ENCODE measurements around the gene SH3RF3.

SH3RF3 gene

GRCh38 chr2:109458512-109458911 is 329.5 kb downstream of the SH3RF3 start:
- no peak overlapping the region for H3K4me3 ChIP-seq (ENCODE audit: low read depth, low read length)
- no peak for DNase-seq (ENCODE audit: low read depth)
- TF ChIP-seq CTCF (IDR thresholded peaks at IDR 0.05; ENCODE audit: low read depth, low read length) (no peak), MAX (IDR thresholded peaks at IDR 0.05; ENCODE audit: low read depth, low read length) (no peak), POLR2A (IDR thresholded peaks at IDR 0.05; ENCODE audit: extremely low read depth, insufficient read length) (no peak), MYC (IDR thresholded peaks at IDR 0.05; ENCODE audit: low read depth, low read length) (no peak)

GRCh38 chr2:109459485-109459884 is 330.5 kb downstream of the SH3RF3 start:
- DNase-seq (ENCODE audit: low read depth): no peak
- no peak overlapping the region for H3K4me3 ChIP-seq (ENCODE audit: low read depth, low read length)
- TF ChIP-seq POLR2A (IDR thresholded peaks at IDR 0.05; ENCODE audit: extremely low read depth, insufficient read length) (no peak), MAX (IDR thresholded peaks at IDR 0.05; ENCODE audit: low read depth, low read length) (no peak), MYC (IDR thresholded peaks at IDR 0.05; ENCODE audit: low read depth, low read length) (no peak), CTCF (IDR thresholded peaks at IDR 0.05; ENCODE audit: low read depth, low read length) (no peak)

DNA sequence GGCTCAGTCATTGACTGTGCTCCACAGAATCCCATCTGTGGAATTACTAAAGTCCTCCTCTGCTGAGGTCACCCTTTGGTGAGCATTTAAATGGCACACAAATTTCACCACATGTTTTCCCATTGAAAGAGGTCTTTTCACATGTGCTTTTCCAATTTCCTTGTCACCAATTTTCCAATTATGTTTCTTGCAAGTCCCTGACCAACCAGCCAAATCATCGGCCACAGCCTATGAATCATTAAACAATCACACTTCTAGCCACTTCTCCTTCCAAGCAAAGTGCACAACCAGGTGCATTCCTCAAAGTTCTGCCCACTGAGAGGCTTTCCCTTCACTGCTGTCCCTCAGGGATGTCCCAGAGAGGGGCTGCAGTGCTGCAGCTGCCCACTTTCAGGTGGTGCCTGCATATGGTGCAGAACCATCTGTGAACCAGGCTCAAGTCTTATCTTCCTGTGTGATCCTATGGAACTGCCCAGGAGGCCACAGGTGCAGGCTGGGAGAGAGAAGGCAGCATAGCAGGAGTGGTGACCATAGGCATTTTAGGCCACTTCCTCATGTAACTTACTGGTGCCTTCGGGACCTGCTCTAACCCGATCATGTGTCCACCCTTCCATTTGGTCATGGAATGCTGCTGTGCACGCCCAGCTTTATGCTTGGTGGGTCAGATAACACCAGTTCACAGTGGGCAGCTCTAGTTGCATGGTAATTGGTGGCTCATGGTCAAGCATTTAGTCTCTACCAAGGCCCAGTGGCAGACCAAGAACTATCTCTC is 331.7 kb downstream of the SH3RF3 start:
- no peak for DNase-seq (ENCODE audit: low read depth)
- TF ChIP-seq POLR2A (IDR thresholded peaks at IDR 0.05; ENCODE audit: extremely low read depth, insufficient read length) (no peak), MYC (IDR thresholded peaks at IDR 0.05; ENCODE audit: low read depth, low read length) (no peak)
- no peak overlapping the region for H3K4me3 ChIP-seq (ENCODE audit: low read depth, low read length)

GRCh38 chr2:109463236-109463635 is 334.2 kb downstream of the SH3RF3 start:
- no peak overlapping the region for H3K4me3 ChIP-seq (ENCODE audit: low read depth, low read length)
- DNase-seq (ENCODE audit: low read depth): no peak
- TF ChIP-seq POLR2A (IDR thresholded peaks at IDR 0.05; ENCODE audit: extremely low read depth, insufficient read length) (no peak), MYC (IDR thresholded peaks at IDR 0.05; ENCODE audit: low read depth, low read length) (no peak), MAX (IDR thresholded peaks at IDR 0.05; ENCODE audit: low read depth, low read length) (no peak), CTCF (IDR thresholded peaks at IDR 0.05; ENCODE audit: low read depth, low read length) (no peak)

- no peak for DNase-seq (ENCODE audit: low read depth)
- TF ChIP-seq MAX (IDR thresholded peaks at IDR 0.05; ENCODE audit: low read depth, low read length) (no peak), POLR2A (IDR thresholded peaks at IDR 0.05; ENCODE audit: extremely low read depth, insufficient read length) (no peak), CTCF (IDR thresholded peaks at IDR 0.05; ENCODE audit: low read depth, low read length) (no peak), MYC (IDR thresholded peaks at IDR 0.05; ENCODE audit: low read depth, low read length) (no peak)
- no peak overlapping the region for H3K4me3 ChIP-seq (ENCODE audit: low read depth, low read length)
Observed at GRCh38 chr2:109463891-109464290, 334.9 kb downstream of the SH3RF3 start.

DNA sequence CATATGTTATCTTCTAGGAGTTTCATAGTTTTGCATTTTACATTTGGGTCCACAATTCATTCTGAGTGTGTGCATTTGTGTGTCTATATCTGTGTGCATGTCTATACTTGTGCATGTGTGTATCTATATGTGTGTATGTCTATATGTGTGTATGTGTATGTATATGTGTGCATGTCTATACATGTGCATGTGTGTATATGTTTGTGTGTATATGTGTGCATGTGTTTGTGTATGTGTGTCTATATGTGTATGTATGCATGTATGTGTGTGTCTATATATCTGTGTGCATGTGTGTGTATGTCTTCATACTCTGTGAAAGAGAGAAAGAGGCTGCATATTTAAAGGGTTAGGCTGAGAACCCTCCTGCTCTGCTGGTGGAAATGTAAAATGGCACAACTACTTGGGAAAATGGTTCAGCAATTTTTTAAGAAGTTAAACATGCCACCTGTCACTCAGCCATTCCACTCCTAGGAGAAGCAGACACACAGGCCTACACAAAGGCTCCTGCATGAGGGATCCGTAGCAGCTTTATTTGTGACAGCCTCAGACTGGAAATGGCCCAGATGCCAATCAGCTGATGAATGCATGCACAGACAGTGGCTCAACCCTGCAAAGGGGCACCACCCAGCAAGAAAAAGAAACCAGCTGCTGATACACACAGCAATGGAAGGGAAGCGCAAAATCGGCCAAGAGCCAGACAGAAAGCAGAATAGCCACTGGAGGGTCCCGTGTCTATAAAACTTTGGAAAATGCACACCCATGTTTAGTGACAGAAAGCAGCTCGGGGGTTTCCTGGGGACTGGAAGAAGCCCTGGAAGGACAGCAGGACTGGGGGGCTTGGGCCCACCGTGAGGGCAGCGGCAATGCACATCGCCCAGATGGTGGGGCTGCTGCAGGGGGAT is 337.9 kb downstream of the SH3RF3 start:
- H3K4me3 ChIP-seq (ENCODE audit: low read depth, low read length): no peak overlapping the region
- no peak for DNase-seq (ENCODE audit: low read depth)
- TF ChIP-seq MYC (IDR thresholded peaks at IDR 0.05; ENCODE audit: low read depth, low read length): no peak
- TF ChIP-seq POLR2A (IDR thresholded peaks at IDR 0.05; ENCODE audit: extremely low read depth, insufficient read length): no peak
- no peak for TF ChIP-seq CTCF (IDR thresholded peaks at IDR 0.05; ENCODE audit: low read depth, low read length)
- no peak for TF ChIP-seq MAX (IDR thresholded peaks at IDR 0.05; ENCODE audit: low read depth, low read length)

Measured in NB4 (cell line).